GM21367 (cell line): Measurements from ENCODE around the gene MMP24.
"Not testable (repeated sequence)": the region's sequence is repeated elsewhere in the genome, so short reads cannot be mapped to it uniquely, and the experiment has no call there.

Experiments
- ATAC-seq: cut with Tn5 transposase; IDR thresholded peaks from one replicate; pipeline ENCODE4 v1.9.1; 2021; ENCODE audit not compliant: unreplicated experiment

Gene MMP24

GRCh38 chr20:35253010-35253409 lies 26.5 kb downstream of the MMP24 start:
- ATAC-seq: no peak

DNA sequence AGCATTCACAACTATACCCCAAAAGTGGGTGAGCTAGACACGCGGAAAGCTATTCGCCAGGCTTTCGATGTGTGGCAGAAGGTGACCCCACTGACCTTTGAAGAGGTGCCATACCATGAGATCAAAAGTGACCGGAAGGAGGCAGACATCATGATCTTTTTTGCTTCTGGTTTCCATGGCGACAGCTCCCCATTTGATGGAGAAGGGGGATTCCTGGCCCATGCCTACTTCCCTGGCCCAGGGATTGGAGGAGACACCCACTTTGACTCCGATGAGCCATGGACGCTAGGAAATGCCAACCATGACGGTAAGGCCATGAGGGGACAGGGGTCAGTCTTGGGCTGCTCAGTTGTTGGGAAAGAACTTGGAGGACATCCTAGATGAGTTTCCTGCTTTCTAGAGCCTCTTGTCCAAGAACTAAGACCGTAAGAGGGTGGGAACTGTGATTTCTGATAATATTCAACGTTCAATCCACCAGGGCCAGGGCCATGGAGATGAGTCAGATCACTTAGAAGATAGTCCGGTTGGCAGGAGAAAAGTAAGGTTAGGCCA lies 28.0 kb downstream of the MMP24 start:
- ATAC-seq: no peak

DNA sequence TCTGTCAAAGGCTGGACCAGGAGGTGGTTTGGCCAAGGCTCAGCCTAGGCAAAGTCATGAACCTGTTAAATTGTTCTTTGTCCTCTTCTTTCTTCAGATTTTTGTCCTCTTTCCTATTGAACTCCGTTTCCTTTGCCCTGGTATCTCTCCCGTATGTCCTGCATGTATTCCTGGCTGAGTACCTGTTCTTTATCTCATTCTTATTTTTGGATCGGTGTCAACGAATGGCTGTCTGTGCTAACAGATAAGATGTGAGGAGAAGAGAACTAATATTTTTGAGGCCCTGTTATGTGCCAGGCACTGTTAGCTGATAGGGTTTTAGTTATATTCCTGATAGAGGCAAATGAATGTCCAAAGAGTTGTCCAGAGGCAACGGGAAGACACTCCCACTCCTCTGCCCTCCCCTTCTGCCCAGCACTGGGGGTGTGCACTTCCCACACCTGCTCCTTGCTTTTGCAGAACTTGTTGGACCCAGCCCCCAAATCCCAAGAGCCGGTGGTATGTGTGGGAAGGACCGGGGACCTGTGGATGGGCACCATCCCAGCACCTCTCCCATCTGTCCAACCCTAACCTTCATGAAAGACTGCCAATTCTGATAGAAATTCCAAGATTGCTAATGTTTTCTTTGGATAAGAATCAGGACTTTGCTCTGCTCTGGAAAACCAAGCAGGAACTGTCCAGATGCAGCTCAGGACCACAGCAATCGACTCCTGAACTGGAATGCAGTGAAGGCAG lies 30.9 kb downstream of the MMP24 start:
- no peak for ATAC-seq

GRCh38 chr20:35260426-35260825 lies 33.9 kb downstream of the MMP24 start:
- ATAC-seq: no peak

DNA sequence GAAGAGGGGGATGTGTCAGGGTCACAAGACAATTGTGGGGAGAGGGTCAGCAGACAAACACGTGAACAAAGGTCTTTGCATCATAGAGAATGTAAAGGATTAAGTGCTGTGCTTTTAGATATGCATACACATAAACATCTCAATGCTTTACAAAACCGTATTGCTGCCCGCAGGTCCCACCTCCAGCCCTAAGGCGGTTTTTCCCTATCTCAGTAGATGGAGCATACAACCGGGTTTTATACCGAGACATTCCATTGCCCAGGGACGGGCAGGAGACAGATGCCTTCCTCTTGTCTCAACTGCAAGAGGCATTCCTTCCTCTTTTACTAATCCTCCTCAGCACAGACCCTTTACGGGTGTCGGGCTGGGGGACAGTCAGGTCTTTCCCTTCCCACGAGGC lies 35.8 kb downstream of the MMP24 start:
- not testable (repeated sequence) for ATAC-seq

GRCh38 chr20:35262731-35263531 lies 36.4 kb downstream of the MMP24 start:
- ATAC-seq: not testable (repeated sequence)

DNA sequence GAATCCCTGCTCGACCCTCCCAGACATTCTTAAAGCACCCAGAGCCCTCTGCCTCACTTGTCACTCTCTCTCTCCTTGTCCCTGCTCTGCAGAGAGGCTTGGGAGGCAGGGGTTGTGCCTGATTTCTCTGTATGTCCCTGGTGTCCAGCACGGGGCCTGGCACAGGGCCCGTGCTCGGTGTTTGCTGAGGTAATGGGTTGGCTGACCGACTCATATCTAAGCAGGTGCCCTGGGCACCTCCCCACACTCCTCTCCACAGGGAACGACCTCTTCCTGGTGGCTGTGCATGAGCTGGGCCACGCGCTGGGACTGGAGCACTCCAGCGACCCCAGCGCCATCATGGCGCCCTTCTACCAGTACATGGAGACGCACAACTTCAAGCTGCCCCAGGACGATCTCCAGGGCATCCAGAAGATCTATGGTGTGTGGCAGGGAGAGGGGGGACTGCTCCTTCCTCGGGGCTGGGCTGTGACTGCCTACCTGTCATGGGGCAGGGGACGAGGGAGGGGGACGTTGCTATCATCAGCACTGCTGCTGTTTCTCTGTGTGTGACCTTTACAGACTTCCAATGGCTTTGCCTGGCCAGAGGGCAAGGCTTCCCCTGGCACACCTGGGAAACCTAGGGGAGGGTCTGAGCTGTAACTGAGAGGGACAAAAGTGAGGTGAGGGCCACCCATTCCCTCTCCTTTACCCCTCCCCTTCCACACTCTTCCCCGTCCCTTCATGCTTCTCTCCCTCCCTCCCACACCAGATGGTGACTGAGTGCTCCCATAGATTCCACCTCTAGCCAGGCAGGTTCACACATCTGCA lies 37.2 kb downstream of the MMP24 start:
- no peak for ATAC-seq

GRCh38 chr20:35264755-35265154 lies 38.3 kb downstream of the MMP24 start:
- no peak for ATAC-seq

- ATAC-seq: no peak
Measured at GRCh38 chr20:35267092-35267491, 40.6 kb downstream of the MMP24 start.

GRCh38 chr20:35269055-35269781 lies 42.7 kb downstream of the MMP24 start:
- no peak for ATAC-seq

DNA sequence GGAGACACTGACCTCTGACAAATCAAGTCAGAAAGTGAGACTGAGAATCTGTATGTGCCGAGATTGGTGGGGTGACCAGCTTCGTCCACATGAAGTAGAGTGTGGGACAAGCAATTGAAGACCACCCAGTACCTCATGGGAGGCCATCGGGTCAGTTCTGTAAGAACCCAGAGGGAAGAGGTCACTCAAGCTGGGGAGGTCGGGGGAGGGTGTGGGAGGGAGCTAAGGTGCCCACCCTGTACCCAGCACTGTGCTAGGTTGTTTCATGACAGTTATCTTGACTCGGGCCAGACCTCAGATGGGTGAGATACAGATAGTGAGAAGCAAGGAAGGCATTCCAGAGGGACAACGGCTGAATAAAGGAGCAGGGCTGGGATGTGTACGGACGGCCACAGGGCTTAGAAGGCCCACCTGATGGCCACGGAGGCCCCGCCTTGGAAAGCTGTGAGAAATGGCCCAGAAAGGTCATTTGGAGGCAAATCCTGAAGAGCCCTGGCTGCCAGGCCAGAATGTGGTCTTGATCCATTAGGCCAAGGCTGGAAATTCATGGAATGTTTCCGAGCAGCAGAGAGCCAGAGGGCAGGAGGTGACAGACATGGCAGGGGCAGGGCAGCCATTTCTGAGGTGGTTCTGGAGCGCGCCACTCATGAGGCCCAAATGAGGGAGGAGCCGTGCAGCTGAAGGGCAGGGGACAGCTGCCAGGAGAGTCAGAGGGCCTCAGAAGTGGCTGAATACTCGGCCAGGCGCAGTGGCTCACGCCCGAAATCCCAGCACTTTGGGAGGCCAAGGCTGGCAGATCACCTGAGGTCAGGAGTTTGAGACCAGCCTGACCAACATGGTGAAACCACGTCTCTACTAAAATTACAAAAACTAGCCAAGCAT lies 43.8 kb downstream of the MMP24 start:
- ATAC-seq: no peak

DNA sequence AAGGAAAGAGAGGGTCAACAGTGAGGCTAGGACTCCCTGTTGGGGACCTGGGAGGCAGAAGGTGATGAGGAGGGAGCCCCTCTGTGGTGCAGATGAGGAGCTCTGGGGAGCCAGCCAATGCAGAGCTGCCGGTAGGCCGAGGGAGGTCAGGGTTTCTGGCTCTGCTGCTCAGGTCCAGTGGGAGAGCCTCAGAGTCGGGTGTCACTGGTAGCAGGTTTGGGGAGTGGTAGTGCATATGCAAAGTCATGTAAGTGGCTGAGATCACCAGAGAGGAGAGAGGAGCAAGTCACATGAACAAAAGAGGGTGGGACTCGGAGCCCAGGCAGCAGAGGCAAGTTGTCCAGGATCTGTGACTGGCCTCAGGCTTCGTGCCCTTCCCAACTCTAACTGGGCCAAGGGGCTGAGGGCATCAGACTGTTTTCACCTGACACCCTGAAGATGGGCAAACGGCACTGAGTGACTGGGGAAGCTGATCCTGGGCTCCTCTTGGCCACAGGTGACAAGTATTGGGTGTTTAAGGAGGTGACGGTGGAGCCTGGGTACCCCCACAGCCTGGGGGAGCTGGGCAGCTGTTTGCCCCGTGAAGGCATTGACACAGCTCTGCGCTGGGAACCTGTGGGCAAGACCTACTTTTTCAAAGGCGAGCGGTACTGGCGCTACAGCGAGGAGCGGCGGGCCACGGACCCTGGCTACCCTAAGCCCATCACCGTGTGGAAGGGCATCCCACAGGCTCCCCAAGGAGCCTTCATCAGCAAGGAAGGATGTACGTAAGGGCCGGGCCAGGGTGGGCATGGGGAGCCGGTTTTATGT lies 44.8 kb downstream of the MMP24 start:
- no peak for ATAC-seq

DNA sequence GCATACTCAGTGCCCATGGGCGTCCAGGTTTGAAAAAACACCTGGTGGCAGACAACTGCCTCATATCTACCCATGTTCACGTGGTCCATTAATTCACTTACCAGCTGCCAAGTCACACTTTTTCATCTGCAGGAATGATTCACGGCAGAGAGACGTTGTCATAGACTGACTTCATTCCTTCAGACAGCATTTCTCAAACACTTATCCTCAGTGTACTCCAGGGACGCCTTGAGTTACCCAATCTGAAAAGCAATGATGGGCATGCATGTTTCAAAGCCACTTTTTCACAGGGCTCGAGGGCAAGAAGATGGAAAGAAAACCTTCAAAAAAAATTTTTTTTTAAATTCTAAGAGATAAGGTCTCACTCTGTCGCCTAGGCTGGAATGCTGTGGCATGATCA lies 45.4 kb downstream of the MMP24 start:
- no peak for ATAC-seq

DNA sequence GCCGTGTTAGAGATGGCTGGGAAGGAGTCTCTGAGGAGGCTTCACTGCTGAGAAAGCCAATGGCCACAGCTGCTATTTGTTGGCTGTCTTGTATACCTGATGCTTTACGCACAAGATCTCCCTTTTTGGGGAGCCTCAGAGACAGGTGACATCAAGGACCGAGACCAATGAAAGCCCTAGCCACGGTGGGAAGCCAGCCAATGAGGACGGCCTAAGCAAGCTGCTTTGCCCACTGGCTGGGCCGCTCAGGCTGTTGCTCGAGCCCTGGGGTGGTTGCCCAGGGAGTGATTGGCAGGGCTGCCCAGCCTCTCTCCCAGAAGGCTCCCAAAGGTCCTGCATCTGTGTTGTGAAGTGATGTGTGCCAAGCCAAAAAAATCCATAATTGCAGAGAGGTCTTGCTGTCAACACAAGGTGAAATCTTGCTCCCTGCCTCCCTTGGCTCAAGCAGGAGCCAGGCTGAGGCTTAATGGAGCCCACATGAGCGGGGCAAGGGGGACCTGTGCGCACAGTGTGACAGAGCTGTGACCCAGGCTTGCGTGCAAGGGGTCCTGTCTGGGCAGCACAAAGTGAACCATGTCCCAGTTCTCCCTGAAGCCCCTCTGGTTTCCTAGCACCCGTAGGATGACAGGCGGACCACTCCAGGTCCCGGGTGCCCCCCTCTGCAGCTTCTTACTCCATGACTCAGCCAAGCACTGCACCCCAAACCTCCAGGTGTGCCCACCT lies 47.1 kb downstream of the MMP24 start:
- ATAC-seq: no peak

- no peak for ATAC-seq
Measured at GRCh38 chr20:35274172-35275092, 47.9 kb downstream of the MMP24 start.

DNA sequence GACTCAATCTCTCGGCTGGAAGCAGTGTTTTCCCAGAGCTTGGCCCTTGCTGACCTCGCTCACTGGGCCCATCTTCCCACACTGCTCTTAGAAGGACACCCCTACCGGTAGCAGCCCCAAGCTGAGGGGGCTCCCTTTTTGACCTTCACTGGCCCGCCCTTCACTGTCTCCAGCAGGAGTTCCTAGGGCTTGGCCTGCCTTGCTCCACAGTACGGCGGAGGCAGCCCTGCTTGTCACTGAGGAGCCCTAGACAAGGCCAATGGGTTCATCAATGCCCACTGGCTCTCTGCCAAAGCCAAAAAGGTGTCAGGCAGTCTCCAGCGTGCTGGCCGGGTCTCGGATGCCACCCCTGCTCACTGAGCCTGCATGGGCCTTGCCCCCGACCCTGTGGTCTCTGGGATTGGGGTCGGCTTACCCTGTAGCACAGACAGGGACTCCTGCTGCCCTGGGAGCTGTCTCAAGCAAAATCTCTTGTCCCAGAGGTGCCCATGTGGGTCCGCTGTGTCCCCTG lies 49.3 kb downstream of the MMP24 start:
- ATAC-seq: no peak

DNA sequence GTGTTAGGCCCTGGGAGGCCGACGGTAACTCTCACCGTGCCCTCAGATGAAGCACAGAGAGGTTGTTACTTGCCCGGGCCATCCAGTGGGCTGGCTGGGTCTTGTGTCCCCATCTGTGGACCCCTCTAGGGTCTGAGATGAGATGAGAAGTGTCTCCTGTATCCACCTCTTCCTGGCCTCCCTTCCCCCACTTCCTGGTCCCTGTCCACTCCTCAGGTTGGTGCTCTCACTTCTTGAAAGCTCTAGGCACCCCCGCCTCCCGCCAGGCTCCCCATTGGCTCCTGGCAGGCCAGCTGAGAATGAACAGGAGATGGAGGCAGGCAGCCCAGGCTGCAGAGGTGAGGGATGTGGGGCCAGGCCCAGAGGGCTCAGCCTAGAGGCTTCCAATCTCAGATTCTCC lies 49.9 kb downstream of the MMP24 start:
- no peak for ATAC-seq
